COR-L47 (cell line): ENCODE data around the gene RNF220.
A peak's percentile ranks its signal among the peaks of the same experiment; 100 is the strongest.

Source experiments
- DNase-seq: peaks from one replicate; lab custom pipeline; 2025; lab: John Stamatoyannopoulos, UW

Gene RNF220

DNA sequence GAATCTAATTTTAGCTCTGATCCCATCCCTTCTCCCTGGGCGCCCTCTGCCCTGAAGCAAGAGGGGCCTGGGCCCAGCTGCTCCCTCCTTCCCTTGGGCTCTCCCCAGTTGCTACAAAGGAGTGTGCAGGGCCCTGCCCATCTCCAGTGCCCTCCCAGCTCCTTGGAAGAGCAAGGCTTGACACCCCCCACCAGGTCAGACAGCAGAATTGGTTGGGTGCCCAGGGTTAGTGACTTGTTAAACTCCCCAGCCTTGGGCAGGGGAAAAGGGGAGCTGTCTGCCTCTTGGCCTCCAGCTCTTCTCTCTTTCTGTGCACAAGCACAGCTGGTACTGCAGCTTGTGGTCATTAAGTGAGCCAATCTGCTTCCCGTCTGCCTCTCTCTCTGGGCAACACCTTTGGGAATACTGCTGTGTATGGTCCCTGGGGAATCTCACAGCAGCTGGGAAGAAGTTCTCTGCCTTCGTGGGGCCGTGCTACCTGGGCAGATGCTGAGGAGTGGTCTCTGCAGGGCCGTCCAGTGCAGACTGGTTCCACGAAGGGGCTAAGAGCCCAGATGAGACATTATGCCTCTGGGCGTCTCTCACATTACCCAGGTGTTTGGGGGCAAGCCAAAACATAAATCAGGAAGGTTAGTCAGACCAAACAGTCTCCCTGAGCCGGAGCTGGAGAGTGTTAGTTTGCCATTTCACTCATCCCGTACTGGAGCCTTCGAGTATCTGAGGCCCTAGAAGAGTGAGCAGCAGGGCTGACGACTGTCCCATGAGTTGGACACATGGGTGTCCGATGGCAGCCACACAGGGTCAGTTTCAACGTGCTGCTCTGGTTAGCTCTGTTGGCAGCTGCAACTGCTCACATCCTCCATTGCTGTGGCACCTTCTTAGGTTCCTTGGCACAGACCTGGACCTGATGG lies 231.9 kb downstream of the RNF220 start:
- DNase-seq, result no peak

DNA sequence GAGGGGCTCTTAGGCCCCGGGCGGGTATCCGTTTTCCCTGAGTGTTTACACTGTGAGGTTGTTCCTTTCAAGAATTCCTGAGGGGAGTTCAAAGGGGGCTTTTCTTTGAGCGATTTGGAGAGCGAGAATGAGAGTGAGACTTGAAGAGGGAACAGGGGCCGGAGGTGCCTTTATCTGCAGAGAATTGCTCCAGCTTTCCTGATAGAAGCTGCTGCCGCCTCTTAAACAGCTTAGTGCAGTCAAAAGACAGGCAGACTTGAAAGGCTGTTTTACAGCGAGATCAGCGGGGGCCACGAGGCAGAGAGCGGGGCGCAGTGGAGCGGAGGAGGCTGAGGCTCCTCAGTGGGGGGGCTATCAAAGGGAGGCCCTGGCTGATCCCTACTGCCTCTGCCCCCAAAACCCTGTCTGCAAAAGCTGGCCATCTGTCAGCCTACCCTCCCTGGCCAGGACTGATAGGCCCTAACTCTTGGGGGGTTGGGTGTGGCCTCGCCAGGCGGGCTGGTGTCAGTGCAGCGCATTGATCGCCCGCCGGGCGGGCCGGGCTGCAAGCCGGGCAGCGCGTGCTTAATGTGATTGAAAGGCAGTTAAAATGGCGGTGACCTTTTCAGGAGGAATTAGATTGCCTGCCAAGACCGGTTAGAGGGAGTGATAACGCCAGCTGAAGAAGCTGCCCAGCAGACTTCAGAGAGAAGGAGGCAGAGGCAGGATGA lies 232.8 kb downstream of the RNF220 start:
- DNase-seq, result no peak

GRCh38 chr1:44640200-44640853 lies 235.3 kb downstream of the RNF220 start:
- no peak for DNase-seq

DNA sequence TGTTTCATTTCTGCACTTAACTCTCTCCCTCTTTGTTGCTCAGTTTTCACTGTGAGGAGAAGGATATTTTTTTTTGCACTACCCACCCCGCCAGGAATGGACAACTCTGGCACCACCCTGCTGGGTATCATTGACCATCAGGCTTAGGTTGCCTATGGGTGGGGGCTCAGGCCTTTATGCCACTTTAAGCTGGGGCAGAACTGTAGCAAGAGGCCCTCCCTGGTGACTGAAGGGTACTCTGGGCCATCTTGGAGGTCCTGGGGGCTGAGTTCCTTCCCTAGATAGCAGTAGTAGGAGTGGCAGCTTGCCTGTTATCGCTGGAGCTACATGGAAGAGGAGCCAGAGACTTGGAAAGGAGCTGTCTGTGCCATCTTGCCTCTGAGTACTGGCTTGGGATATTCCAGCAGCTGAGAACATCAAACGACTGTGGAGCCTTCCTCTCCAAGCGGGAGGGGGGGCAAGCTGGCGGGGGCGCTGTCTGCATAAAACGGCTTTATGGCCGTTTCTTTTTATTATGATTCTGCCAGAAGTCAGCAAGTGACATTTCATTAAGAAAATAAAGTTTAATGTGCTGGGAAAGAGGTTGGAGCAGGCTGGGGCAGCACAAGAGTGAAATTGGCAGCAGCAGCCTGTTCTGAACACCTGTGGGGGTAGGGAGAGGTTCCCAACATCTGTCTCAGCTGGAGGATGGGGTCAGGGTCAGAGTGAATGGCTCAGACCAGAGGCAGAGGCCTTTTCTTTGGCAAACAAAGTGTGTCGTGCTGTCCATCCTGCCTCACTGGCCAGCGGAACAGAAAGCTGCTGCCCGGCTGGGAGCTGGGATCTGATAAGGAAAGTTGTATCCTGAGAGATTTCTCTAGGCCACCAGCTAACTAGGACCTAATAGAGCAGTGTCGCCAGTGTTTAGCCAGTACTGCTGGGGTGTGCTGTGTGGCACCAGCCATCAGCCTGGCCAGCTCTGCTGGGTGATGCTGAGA lies 236.4 kb downstream of the RNF220 start:
- no peak for DNase-seq

DNA sequence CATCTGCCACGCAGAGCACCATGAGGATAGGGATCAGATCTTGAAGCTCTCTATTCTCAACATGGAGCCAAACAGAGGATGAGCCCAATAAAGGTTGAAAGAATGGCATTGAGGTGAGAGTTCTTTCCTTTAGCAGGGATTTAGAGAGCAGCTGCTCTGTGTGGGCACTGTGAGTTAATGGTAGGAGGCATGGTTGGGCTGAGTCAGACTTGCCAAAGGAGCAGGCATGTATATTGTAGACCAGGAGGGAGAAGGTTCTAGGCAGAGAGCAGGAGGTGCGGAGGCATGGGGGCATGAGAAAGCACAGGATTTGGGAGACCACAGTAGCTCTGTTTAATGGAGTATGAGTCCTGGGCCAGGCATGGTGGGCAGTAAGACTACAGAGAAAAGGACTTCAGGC lies 237.2 kb downstream of the RNF220 start:
- DNase-seq, result no peak

DNA sequence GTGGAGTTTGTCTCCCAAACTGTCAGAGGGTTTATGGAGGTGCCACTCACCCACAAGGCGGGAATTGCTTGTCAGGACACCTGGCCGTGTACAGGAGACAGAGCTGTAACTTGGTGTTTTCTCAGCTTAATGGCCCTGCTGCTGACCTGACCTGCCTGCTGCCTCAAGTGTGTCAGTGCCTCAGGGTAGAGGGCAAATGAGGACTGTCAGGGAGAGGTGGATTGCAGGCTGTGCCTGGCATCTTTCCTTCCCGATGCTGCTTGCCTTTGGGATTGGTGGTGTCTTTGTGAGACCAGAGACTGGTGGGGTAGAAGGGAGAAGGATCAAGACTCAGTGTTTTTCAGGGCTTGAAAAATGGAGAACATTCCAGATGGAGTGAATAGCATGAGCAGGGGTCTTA lies 237.9 kb downstream of the RNF220 start:
- DNase-seq, result no peak

- peak; percentile 36 for DNase-seq
These were observed 238.8 kb downstream of the RNF220 start for GRCh38 chr1:44643721-44644334.

DNA sequence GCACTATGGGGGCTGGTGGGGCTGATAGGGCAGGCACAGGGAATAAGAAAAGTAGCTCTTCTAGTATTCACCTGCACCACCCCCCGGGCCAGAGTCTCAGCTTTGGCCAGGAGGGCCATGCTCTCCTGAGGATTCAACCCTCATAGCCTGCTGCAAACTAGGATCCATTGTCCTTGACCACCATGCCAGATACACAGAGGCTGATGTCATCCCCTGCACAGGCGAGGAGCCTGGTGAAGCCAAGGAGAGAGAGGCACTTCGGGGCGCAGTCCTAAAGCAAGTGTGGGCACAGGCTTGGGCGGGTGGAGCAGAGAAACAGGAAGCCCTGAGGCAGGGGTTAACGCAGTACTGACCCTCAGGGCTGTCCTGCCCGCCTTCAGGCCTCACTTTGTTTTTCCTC lies 239.8 kb downstream of the RNF220 start:
- no peak for DNase-seq

GRCh38 chr1:44645476-44646244 lies 240.6 kb downstream of the RNF220 start:
- no peak for DNase-seq

DNA sequence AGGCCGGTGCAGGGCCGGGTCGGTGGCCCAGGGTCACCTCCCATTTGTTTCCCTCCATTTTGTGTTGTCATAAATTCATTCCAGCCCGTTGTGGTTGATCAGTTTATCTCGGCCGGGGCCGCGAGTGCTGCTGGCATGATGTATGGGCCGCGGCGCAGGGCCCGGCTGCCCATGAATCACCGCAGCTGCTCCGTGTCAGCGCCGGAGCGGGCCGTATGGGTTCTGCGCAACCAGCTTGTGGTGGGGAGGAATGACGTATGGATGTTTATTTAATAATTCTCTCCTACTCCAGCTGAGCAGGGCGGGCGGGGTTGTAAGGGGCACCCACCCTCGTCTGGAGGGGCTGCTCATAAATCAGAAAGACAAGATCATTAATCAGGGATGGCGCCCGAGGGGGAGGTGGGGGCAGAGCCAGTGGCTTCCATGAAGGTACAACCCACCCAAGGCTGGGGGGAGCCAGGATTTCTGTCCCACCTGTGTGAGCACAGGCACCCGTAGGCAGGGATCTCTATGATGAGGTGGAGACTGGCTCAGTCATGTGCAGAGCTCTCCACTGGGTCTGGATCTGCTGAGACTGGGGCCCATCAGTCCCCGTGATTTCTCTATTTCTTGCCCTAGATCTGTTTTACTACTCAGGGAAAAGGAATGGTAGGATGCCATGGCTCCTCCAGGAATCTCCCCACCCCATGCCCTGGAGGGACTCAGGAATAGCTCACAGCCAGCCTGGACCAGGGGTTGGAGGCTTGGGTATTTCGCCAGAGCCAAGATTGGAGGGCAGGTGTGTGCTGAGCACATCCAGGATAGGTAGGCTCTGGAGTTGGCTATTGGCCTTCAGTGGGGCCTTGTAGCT lies 241.4 kb downstream of the RNF220 start:
- DNase-seq, result no peak

GRCh38 chr1:44647896-44648295 lies 242.8 kb downstream of the RNF220 start:
- no peak for DNase-seq

GRCh38 chr1:44648529-44649250 lies 243.6 kb downstream of the RNF220 start:
- DNase-seq, result no peak

DNA sequence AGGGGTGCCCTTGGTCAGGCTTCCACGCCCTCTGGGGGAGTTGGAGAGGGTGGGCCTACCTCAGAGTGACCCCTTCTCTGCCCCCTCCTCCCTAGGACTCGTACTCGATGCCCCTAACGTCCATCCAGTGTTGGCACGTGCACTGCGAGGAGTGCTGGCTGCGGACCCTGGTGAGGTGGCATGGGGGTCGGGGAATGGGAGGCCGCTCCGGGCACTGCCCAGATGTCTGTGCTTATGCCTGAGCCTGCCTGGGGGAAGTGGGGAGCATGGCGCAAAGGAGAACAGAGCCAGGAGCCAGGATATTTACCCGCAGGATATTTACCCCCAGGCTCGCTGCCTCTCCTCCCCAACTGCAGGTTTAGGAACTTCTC lies 244.7 kb downstream of the RNF220 start:
- no peak for DNase-seq

GRCh38 chr1:44650159-44650831 lies 245.2 kb downstream of the RNF220 start:
- no peak for DNase-seq

DNA sequence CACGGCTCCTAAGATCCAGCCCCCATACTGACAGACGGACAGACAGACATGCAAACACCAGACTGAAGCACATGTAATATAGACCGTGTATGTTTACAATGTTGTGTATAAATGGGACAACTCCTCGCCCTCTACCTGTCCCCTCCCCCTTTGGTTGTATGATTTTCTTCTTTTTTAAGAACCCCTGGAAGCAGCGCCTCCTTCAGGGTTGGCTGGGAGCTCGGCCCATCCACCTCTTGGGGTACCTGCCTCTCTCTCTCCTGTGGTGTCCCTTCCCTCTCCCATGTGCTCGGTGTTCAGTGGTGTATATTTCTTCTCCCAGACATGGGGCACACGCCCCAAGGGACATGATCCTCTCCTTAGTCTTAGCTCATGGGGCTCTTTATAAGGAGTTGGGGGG lies 246.0 kb downstream of the RNF220 start:
- DNase-seq, result no peak

DNA sequence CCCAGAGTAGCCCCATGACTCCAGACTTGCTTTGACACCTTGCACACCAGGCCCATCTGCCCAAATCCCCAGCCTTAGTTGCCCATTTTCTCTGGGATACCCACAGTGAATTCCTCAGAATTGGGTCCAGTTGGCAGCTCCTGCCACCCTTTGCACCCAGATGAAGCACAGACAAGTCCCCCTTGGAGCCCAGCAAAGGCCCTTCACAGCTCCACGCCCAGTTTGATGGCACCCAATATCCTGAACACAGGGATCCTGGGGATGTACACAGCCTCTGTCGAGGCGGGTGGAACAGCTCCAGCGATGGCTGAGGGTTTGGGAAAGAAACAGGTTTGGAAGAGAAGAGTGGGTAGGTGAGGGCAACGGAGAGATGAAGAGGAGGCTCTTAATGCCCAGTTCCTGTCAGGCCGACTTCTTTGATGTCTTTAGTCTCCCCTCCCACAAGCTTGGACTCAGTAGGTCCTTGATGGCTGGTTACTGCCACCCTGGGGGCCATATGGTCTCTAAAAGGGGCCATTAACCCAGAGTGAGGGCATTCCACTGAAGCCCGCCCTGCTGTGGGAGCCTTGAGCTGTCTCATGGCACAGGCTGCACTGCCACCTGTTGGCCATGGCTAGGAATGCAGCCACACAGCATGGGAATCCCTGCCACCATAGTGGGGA lies 247.5 kb downstream of the RNF220 start:
- peak; percentile 24 for DNase-seq

GRCh38 chr1:44653107-44653964 lies 248.3 kb downstream of the RNF220 start:
- no peak for DNase-seq
